Measurements from ENCODE around the gene ZNF644.

GRCh38 chr1:91011726-91012125 lies 10.1 kb downstream of the ZNF644 start:
- TF ChIP-seq POLR2A (IDR thresholded peaks at IDR 0.05) (no peak), POLR2AphosphoS5 (IDR thresholded peaks at IDR 0.05) (no peak), CTCF (IDR thresholded peaks at IDR 0.05) (no peak), EP300 (IDR thresholded peaks at IDR 0.05) (no peak)

All from suprapubic skin (tissue), 4 donors.